ENCODE data around the gene CTNNA2. TPM values are rescaled to one million over a fixed set of nuclear protein-coding genes. Genes with fewer than 3 reads are reported as not detected.

CTNNA2 gene
- total RNA-seq, 1 experiment from 2014 or later: not detected

DNA sequence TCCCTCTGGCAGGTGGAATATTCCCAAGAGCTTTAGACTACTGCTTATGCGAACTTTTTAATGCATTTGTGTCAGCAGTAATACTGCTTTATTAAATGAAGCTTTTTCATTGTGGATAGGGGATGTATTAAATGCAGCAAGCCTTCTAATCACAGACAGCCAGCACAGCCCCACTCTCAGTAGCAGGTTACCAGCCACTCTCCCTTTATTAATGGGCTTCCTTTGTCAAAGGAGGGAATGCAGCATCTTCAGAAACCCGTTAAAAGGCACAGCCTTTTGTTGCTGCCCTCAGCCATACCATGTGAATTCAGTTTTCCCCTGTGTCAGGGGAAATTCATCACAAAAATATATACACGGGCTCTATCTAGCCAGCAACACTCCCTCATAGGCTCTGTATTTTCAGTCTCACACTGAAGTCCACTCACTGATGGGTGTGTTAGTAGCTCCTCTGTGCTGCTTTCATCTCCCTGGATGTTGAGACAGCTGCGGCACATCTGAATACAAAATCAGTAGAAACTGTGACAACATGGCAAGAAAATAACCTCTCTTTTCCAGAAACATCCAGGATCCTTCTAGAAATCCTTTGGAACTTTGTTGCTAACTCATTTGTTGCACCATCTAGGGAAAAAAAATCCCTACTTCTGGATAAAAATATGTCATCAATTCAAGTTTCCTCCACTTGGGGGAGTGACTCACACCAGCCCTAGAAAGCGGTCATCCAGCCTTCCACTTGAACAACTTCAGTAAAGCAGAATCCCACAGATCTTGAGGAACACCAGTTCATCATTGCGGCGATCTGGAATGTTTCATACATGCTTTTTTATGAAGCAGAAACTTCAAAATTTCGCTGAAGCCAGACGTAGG is 743.3 kb downstream of the CTNNA2 start:
- H3K27me3 ChIP-seq (ENCODE audit: insufficient read depth, low read depth): peaks cover 14% of the 10 kb centered on the region; the same call in 1 of the 2 replicates
- CTCF ChIA-PET: no interaction called here
- no peak for TF ChIP-seq EZH2 (IDR thresholded peaks at IDR 0.05; ENCODE audit: low read depth)
- TF ChIP-seq CTCF (conservative IDR thresholded peaks at IDR 0.05): peak; percentile 55
- no peaks in the 10 kb centered on the region for H3K4me1 ChIP-seq (replicated peaks; ENCODE audit: insufficient read depth)
- H3K4me2 ChIP-seq: no peak overlapping the region
- no peaks in the 10 kb centered on the region for H3F3A ChIP-seq (ENCODE audit: insufficient read depth, low read depth)
- no peaks in the 10 kb centered on the region for H3K9me2 ChIP-seq (ENCODE audit: insufficient read depth)
- H3K4me3 ChIP-seq: no peak overlapping the region
- no peaks in the 10 kb centered on the region for H3K79me2 ChIP-seq (ENCODE audit: low read depth)
- POLR2A ChIA-PET (ENCODE audit: unreplicated experiment): no interaction called here
- DNase-seq: no peak
- intact Hi-C loops (cut with micrococcal nuclease; ENCODE audit: unreplicated experiment): no loop called here
- H2AFZ ChIP-seq: no peak overlapping the region
- no peaks in the 10 kb centered on the region for H4K20me1 ChIP-seq (ENCODE audit: insufficient read depth)
- no TSS peak for BruUV-seq (replicated peaks)
- no peaks in the 10 kb centered on the region for H3K9me3 ChIP-seq (ENCODE audit: insufficient read depth, low read depth)
- H3K36me3 ChIP-seq (ENCODE audit: low read depth): no peaks in the 10 kb centered on the region
- H3K27ac ChIP-seq: no peak overlapping the region

DNA sequence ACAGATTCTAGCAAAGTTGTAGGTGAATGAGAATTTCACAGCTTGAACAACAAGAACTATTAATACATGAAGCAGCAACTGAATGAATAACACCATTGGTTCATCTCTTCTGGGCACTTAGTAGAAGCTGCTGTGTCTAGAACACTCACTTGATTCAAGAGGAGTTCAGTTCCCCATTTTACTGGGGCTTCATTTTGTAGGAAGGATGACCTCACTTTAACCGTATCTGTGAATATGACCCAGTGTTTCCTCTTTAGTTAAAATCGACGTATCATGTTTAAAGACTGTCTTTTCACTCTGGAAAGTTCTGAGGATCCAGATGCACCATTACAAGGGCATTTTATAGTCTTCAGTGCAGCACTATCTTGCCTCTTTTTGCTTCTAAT is 743.9 kb downstream of the CTNNA2 start:
- Histone ChIP-seq H3K4me1 (replicated peaks; ENCODE audit: insufficient read depth) (no peaks in the 10 kb centered on the region), H3K79me2 (ENCODE audit: low read depth) (no peaks in the 10 kb centered on the region), H3F3A (ENCODE audit: insufficient read depth, low read depth) (no peaks in the 10 kb centered on the region), H3K27ac (no peak overlapping the region), H3K4me2 (no peak overlapping the region), H3K4me3 (no peak overlapping the region), H3K9me3 (ENCODE audit: insufficient read depth, low read depth) (no peaks in the 10 kb centered on the region), H3K36me3 (ENCODE audit: low read depth) (no peaks in the 10 kb centered on the region), H4K20me1 (ENCODE audit: insufficient read depth) (no peaks in the 10 kb centered on the region), H2AFZ (no peak overlapping the region), H3K9me2 (ENCODE audit: insufficient read depth) (no peaks in the 10 kb centered on the region), H3K27me3 (ENCODE audit: insufficient read depth, low read depth) (peaks cover 14% of the 10 kb centered on the region; the same call in 1 of the 2 replicates)
- TF ChIP-seq CTCF (conservative IDR thresholded peaks at IDR 0.05) (peak; percentile 13; the same call in 1 of the 2 replicates), EZH2 (IDR thresholded peaks at IDR 0.05; ENCODE audit: low read depth) (no peak)
- intact Hi-C loops (cut with micrococcal nuclease; ENCODE audit: unreplicated experiment): no loop called here
- ChIA-PET POLR2A (ENCODE audit: unreplicated experiment) (no interaction called here), CTCF (no interaction called here)
- no TSS peak for BruUV-seq (replicated peaks)
- no peak for DNase-seq

GRCh38 chr2:80257450-80257849 is 744.6 kb downstream of the CTNNA2 start:
- no peaks in the 10 kb centered on the region for H3K79me2 ChIP-seq (ENCODE audit: low read depth)
- CTCF ChIA-PET: no interaction called here
- no peaks in the 10 kb centered on the region for H3K4me1 ChIP-seq (replicated peaks; ENCODE audit: insufficient read depth)

More at GRCh38 chr2:80257450-80257849, 744.6 kb downstream of the CTNNA2 start:
- no TSS peak for BruUV-seq (replicated peaks)
- no peaks in the 10 kb centered on the region for H3K9me2 ChIP-seq (ENCODE audit: insufficient read depth)
- POLR2A ChIA-PET (ENCODE audit: unreplicated experiment): no interaction called here
- TF ChIP-seq CTCF (conservative IDR thresholded peaks at IDR 0.05) (no peak), EZH2 (IDR thresholded peaks at IDR 0.05; ENCODE audit: low read depth) (no peak)
- H3K27ac ChIP-seq: no peak overlapping the region
- H3F3A ChIP-seq (ENCODE audit: insufficient read depth, low read depth): no peaks in the 10 kb centered on the region
- intact Hi-C loops (cut with micrococcal nuclease; ENCODE audit: unreplicated experiment): no loop called here
- H3K4me2 ChIP-seq: no peak overlapping the region
- no peaks in the 10 kb centered on the region for H3K9me3 ChIP-seq (ENCODE audit: insufficient read depth, low read depth)
- no peaks in the 10 kb centered on the region for H4K20me1 ChIP-seq (ENCODE audit: insufficient read depth)
- no peaks in the 10 kb centered on the region for H3K36me3 ChIP-seq (ENCODE audit: low read depth)
- DNase-seq: no peak
- H3K27me3 ChIP-seq (ENCODE audit: insufficient read depth, low read depth): peaks cover 16% of the 10 kb centered on the region; the same call in 1 of the 2 replicates
- no peak overlapping the region for H2AFZ ChIP-seq
- H3K4me3 ChIP-seq: no peak overlapping the region

All from PC-9 (cell line).